Neural cell (in vitro differentiated cells): ENCODE measurements around the gene MYLK. TPM values are rescaled to one million over a fixed set of nuclear protein-coding genes. Genes with fewer than 3 reads are reported as not detected.

Experiments
- H2AFZ ChIP-seq: fragments of 200-600, 300-800 bp; sonication (generic), shearing (Covaris generic); 2 replicates; pipeline ENCODE4 v1.6.0; 2014; ENCODE audit warnings: low read depth, mild to moderate bottlenecking, antibody characterized with exemption, low read length, moderate library complexity
- H3F3A ChIP-seq: fragments of 200-600 bp; shearing (Covaris generic); 2 replicates; pipeline ENCODE4 v1.6.1; 2016; ENCODE audit warnings: mild to moderate bottlenecking, moderate library complexity, mixed read lengths, antibody characterized with exemption, low read length; ENCODE audit not compliant: insufficient read depth, poor library complexity, severe bottlenecking
- H3K27ac ChIP-seq: fragments of 200-600, 300-800 bp; sonication (generic), shearing (Covaris generic); 2 replicates; pipeline ENCODE4 v1.5.1; 2014; ENCODE audit warnings: mild to moderate bottlenecking, low read length, moderate library complexity
- H3K27me3 ChIP-seq: fragments of 300-800, 200-600 bp; sonication (generic), shearing (Covaris generic); 2 replicates; pipeline ENCODE4 v1.6.0; 2014; ENCODE audit warnings: mild to moderate bottlenecking, low read depth, low read length, moderate library complexity; ENCODE audit not compliant: insufficient read depth
- H3K36me3 ChIP-seq: fragments of 300-800, 200-600 bp; sonication (generic), shearing (Covaris generic); 2 replicates; pipeline ENCODE4 v1.5.1; 2014; ENCODE audit warnings: mild to moderate bottlenecking, antibody characterized with exemption, low read length, moderate library complexity; ENCODE audit not compliant: insufficient read depth
- H3K4me2 ChIP-seq: fragments of 300-800, 200-600 bp; sonication (generic), shearing (Covaris generic); 2 replicates; pipeline ENCODE4 v1.6.0; 2014; ENCODE audit warnings: mild to moderate bottlenecking, low read length
- H3K4me3 ChIP-seq: fragments of 300-800, 200-600 bp; sonication (generic), shearing (Covaris generic); 2 replicates; pipeline ENCODE4 v1.5.1; 2014; ENCODE audit warnings: mild to moderate bottlenecking, low read length, moderate library complexity
- H3K79me2 ChIP-seq: fragments of 200-600 bp; shearing (Covaris generic); replicated peaks from 2 replicates; pipeline ENCODE4 v1.6.0; 2014; ENCODE audit warnings: mild to moderate bottlenecking, low read length, moderate library complexity; ENCODE audit not compliant: insufficient read depth
- H3K9ac ChIP-seq: fragments of 300-800, 200-600 bp; sonication (generic), shearing (Covaris generic); 2 replicates; pipeline ENCODE4 v1.6.1; 2016; ENCODE audit warnings: mild to moderate bottlenecking, low read length, mixed read lengths
- H3K9me2 ChIP-seq: fragments of 200-600 bp; shearing (Covaris generic); 2 replicates; pipeline ENCODE4 v1.6.1; 2016; ENCODE audit warnings: mild to moderate bottlenecking, low read length, mixed read lengths; ENCODE audit not compliant: insufficient read depth
- H3K9me3 ChIP-seq: fragments of 200-600, 300-800 bp; sonication (generic), shearing (Covaris generic); 2 replicates; pipeline ENCODE4 v1.6.1; 2016; ENCODE audit warnings: mild to moderate bottlenecking, mixed run types, low read length, moderate library complexity, mixed read lengths
- H4K20me1 ChIP-seq: fragments of 200-600 bp; shearing (Covaris generic); 2 replicates; pipeline ENCODE4 v1.6.1; 2016; ENCODE audit warnings: mild to moderate bottlenecking, mixed run types; ENCODE audit not compliant: insufficient read depth
- EP300 ChIP-seq: fragments of 450-650 bp; conservative IDR thresholded peaks from 2 replicates; pipeline ENCODE4 v1.6.1; 2014; ENCODE audit warnings: antibody characterized with exemption, mild to moderate bottlenecking, moderate library complexity; ENCODE audit not compliant: poor library complexity, severe bottlenecking
- EZH2 ChIP-seq: fragments of 200-600, 300-800 bp; shearing (Covaris generic), sonication (generic); IDR thresholded peaks from 2 replicates; pipeline ENCODE4 v1.6.1; 2014; ENCODE audit warnings: antibody characterized with exemption, low read length, borderline replicate concordance, mild to moderate bottlenecking; ENCODE audit not compliant: insufficient read depth, poor library complexity, severe bottlenecking
- MXI1 ChIP-seq: fragments of 450-650 bp; conservative IDR thresholded peaks from 2 replicates; pipeline ENCODE4 v1.6.1; 2014; ENCODE audit warnings: antibody characterized with exemption, mild to moderate bottlenecking; ENCODE audit not compliant: poor library complexity, severe bottlenecking
- POLR2AphosphoS5 ChIP-seq: IDR thresholded peaks from 2 replicates; pipeline ENCODE4 v1.6.1; 2012
- RAD21 ChIP-seq: fragments of 450-650 bp; conservative IDR thresholded peaks from 2 replicates; pipeline ENCODE4 v1.6.1; 2014; ENCODE audit warnings: antibody characterized with exemption, mild to moderate bottlenecking, moderate library complexity
- SMC3 ChIP-seq: fragments of 450-650 bp; conservative IDR thresholded peaks from 2 replicates; pipeline ENCODE4 v1.6.1; 2014; ENCODE audit warnings: antibody characterized with exemption, mild to moderate bottlenecking, moderate library complexity; ENCODE audit not compliant: poor library complexity
- TAF1 ChIP-seq: IDR thresholded peaks from 2 replicates; pipeline ENCODE4 v1.6.1; 2012; ENCODE audit warnings: low read depth
- polyA plus RNA-seq: library from polyadenylated mRNA; depleted of rRNA; stranded (reverse); fragments of >200 nt; gene quantifications from 2 replicates; pipeline ENCODE4 v1.2.3, GENCODE V29; 2014
- TF ChIP-seq, protein P1 (sequence below): fragments of 450-650 bp; IDR thresholded peaks from 2 replicates; pipeline ENCODE4 v1.5.1; 2014; ENCODE audit warnings: antibody characterized with exemption, mild to moderate bottlenecking, moderate library complexity; ENCODE audit not compliant: poor library complexity, severe bottlenecking
- TF ChIP-seq, protein P2 (sequence below): IDR thresholded peaks from 2 replicates; pipeline ENCODE4 v1.6.1; 2012; ENCODE audit warnings: borderline replicate concordance

Gene MYLK
- polyA plus RNA-seq, 1 donor from 2014 or later: 0.43 TPM

DNA sequence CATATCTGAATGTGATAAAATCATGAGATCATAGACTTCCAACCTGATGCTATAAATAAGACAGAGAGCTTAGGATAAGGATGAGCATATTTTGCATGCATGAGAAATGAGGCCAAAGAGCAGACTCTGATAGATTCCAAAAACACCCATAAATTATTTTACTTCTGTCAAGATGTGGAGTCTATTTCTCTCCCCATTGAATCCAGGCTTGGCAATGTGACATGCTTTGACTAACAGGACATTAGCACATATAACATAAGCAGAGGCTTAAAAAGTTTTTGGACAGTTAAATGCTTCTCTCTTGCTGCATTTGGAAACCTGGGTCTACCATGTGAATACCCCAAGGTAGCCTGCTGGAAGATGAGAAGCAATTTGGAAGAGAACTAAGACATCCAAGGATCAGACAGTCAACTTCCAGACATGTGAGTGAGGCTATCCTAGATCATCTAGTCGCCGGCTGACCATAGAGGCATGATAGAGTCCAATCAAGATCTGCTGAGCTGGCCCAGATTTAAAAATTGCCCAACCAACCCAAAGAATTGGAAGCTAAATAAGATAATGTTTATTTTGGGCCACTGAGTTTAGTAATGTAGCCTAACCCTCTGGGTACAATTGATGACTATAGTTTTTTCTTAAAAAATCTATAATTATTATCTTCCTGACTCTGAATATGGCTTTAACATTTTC, 30.3 kb downstream of the MYLK start:
- H3K9me3 ChIP-seq: no peaks in the 10 kb centered on the region
- no peak overlapping the region for H3K4me2 ChIP-seq
- no peak overlapping the region for H3K27ac ChIP-seq
- H3K4me3 ChIP-seq: no peak overlapping the region
- TF ChIP-seq EP300 (no peak), MXI1 (no peak), POLR2AphosphoS5 (no peak), EZH2 (no peak), TAF1 (no peak), RAD21 (no peak), SMC3 (no peak)
- TF ChIP-seq, protein P1, sequence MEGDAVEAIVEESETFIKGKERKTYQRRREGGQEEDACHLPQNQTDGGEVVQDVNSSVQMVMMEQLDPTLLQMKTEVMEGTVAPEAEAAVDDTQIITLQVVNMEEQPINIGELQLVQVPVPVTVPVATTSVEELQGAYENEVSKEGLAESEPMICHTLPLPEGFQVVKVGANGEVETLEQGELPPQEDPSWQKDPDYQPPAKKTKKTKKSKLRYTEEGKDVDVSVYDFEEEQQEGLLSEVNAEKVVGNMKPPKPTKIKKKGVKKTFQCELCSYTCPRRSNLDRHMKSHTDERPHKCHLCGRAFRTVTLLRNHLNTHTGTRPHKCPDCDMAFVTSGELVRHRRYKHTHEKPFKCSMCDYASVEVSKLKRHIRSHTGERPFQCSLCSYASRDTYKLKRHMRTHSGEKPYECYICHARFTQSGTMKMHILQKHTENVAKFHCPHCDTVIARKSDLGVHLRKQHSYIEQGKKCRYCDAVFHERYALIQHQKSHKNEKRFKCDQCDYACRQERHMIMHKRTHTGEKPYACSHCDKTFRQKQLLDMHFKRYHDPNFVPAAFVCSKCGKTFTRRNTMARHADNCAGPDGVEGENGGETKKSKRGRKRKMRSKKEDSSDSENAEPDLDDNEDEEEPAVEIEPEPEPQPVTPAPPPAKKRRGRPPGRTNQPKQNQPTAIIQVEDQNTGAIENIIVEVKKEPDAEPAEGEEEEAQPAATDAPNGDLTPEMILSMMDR: no peak
- TF ChIP-seq, protein P2, sequence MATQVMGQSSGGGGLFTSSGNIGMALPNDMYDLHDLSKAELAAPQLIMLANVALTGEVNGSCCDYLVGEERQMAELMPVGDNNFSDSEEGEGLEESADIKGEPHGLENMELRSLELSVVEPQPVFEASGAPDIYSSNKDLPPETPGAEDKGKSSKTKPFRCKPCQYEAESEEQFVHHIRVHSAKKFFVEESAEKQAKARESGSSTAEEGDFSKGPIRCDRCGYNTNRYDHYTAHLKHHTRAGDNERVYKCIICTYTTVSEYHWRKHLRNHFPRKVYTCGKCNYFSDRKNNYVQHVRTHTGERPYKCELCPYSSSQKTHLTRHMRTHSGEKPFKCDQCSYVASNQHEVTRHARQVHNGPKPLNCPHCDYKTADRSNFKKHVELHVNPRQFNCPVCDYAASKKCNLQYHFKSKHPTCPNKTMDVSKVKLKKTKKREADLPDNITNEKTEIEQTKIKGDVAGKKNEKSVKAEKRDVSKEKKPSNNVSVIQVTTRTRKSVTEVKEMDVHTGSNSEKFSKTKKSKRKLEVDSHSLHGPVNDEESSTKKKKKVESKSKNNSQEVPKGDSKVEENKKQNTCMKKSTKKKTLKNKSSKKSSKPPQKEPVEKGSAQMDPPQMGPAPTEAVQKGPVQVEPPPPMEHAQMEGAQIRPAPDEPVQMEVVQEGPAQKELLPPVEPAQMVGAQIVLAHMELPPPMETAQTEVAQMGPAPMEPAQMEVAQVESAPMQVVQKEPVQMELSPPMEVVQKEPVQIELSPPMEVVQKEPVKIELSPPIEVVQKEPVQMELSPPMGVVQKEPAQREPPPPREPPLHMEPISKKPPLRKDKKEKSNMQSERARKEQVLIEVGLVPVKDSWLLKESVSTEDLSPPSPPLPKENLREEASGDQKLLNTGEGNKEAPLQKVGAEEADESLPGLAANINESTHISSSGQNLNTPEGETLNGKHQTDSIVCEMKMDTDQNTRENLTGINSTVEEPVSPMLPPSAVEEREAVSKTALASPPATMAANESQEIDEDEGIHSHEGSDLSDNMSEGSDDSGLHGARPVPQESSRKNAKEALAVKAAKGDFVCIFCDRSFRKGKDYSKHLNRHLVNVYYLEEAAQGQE: no peak
- no peaks in the 10 kb centered on the region for H3K36me3 ChIP-seq
- H3K27me3 ChIP-seq: no peaks in the 10 kb centered on the region
- H3K79me2 ChIP-seq: no peaks in the 10 kb centered on the region
- H2AFZ ChIP-seq: no peak overlapping the region
- no peaks in the 10 kb centered on the region for H3F3A ChIP-seq
- no peaks in the 10 kb centered on the region for H4K20me1 ChIP-seq
- no peaks in the 10 kb centered on the region for H3K9me2 ChIP-seq
- H3K9ac ChIP-seq: no peak overlapping the region

DNA sequence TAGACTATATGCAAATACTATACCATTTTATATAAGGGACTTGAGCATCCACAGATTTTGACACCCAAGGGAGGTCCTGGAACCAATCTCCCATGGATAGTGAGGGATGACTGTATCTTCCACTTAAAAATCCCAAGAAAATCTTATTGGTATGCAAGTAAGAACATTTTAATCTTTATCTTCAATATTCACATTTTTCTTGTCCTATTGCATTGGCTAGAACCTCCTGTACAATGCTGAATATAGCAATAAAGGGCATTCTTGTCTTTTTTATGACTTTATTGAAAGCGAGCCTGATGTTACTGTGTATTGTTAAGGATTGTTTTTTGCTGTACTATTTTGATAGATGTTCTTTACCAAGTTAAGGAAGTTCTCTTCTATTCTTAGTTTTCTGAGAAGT, 36.9 kb downstream of the MYLK start:
- no peak overlapping the region for H3K4me2 ChIP-seq
- H3F3A ChIP-seq: no peaks in the 10 kb centered on the region
- no peak overlapping the region for H3K9ac ChIP-seq
- H3K79me2 ChIP-seq: no peaks in the 10 kb centered on the region
- H3K9me3 ChIP-seq: peaks cover 2% of the 10 kb centered on the region
- no peak overlapping the region for H3K4me3 ChIP-seq
- no peaks in the 10 kb centered on the region for H3K36me3 ChIP-seq
- TF ChIP-seq SMC3 (no peak), TAF1 (no peak), MXI1 (no peak), EP300 (no peak)
- TF ChIP-seq, protein P1: no peak
- TF ChIP-seq, protein P2: no peak
- H2AFZ ChIP-seq: no peak overlapping the region
- no peaks in the 10 kb centered on the region for H4K20me1 ChIP-seq
- H3K9me2 ChIP-seq: no peaks in the 10 kb centered on the region
- H3K27me3 ChIP-seq: no peaks in the 10 kb centered on the region
- H3K27ac ChIP-seq: no peak overlapping the region
